K562 (cell line): ENCODE data around the gene RAB4B. TPM values are rescaled to one million over a fixed set of nuclear protein-coding genes. Genes with fewer than 3 reads are reported as not detected.

ENCODE experiments used
- COPS2 ChIP-seq: fragments of 450-650 bp; conservative IDR thresholded peaks from 2 replicates; pipeline ENCODE4 v1.6.1; 2016; ENCODE audit warnings: mild to moderate bottlenecking, moderate library complexity
- GTF2F1 ChIP-seq: IDR thresholded peaks from 2 replicates; pipeline ENCODE4 v1.6.1; 2011; ENCODE audit warnings: low read depth, low read length, improper control_type of control experiment
- KAT2B ChIP-seq: IDR thresholded peaks from one replicate; pipeline ENCODE4 v1.6.1; 2012; ENCODE audit warnings: low read depth, mild to moderate bottlenecking, control low read depth, inconsistent platforms, low read length, moderate library complexity
- PREB ChIP-seq: sonication (generic); formaldehyde crosslinking; IDR thresholded peaks from 2 replicates; pipeline ENCODE4 v1.8.1; 2023; ENCODE audit warnings: mild to moderate bottlenecking, missing genetic modification reagents
- REST ChIP-seq, 2 experiments: fragments of 450-650 bp; formaldehyde crosslinking in 1 of 2; IDR thresholded peaks; 2 replicates each; pipeline versions ENCODE4 v1.4.0 to v1.6.1; 2014 to 2020; ENCODE audit warnings: mild to moderate bottlenecking in 2 of 2, borderline replicate concordance in 1 of 2, low read depth in 1 of 2
- RHOXF2B ChIP-seq: fragments of 250-450 bp; sonication (Bioruptor Pico); conservative IDR thresholded peaks from 2 replicates; pipeline ENCODE4 v1.5.1; 2021
- SP2 ChIP-seq: IDR thresholded peaks from 2 replicates; pipeline ENCODE4 v1.6.1; 2011; ENCODE audit warnings: mild to moderate bottlenecking, low read depth, low read length, moderate library complexity; ENCODE audit not compliant: poor library complexity, severe bottlenecking; ENCODE audit errors: extremely low read depth
- USF1 ChIP-seq: sonication (generic); formaldehyde crosslinking; IDR thresholded peaks from 2 replicates; pipeline ENCODE4 v1.9.0; 2022; ENCODE audit warnings: mild to moderate bottlenecking, missing genetic modification reagents
- ZBTB17 ChIP-seq: fragments of 450-650 bp; formaldehyde crosslinking; IDR thresholded peaks from 2 replicates; pipeline ENCODE4 v1.4.0; 2020; ENCODE audit warnings: mild to moderate bottlenecking
- ZMIZ1 ChIP-seq, 2 experiments: fragments of 150-350 bp in 1 of 2; IDR thresholded peaks; 2 replicates each; pipeline ENCODE4 v1.6.1; 2012 to 2016; ENCODE audit warnings: low read depth in 2 of 2, low read length in 2 of 2, mild to moderate bottlenecking in 1 of 2, moderate library complexity in 1 of 2
- ZNF511 ChIP-seq: sonication (generic); formaldehyde crosslinking; IDR thresholded peaks from 2 replicates; pipeline ENCODE4 v1.8.0; 2022; ENCODE audit warnings: mild to moderate bottlenecking, missing genetic modification reagents
- polyA plus RNA-seq, 8 experiments: library from polyadenylated mRNA; depleted of rRNA in 4 of 8; stranded (reverse) in 5 of 8; unstranded in 3 of 8; fragments of >200 nt; fragmentation: Nextera tagmentation in 2 of 8; fragmentation: Illumina TruSeq in 1 of 8; extraction: Ambion mirVana in 2 of 8; extraction: Trizol in 1 of 8; gene quantifications; 2 replicates each; pipeline versions ENCODE4 v1.2.1 to v1.2.3, GENCODE V29; 2011 to 2014; ENCODE audit warnings: inconsistent platforms in 1 of 8, missing spikeins in 1 of 8
- total RNA-seq, 7 experiments: library from RNA; depleted of rRNA in 6 of 7; stranded (reverse); fragments of >200 nt in 6 of 7; fragmentation: Illumina TruSeq in 2 of 7; extraction: Trizol in 2 of 7; gene quantifications; 2 replicates each; pipeline versions ENCODE4 v1.2.1 to v1.2.3, GENCODE V29; 2011 to 2021; ENCODE audit warnings: low replicate concordance in 1 of 7

Gene RAB4B
- total and polyA plus RNA-seq, 9 of the 15 experiments (the other 6 are each of a cell fraction or from before 2014, with no cell fraction given) = 0.28 to 20.4 (median 9.0) TPM

- TF ChIP-seq GTF2F1 (no peak), KAT2B (no peak), ZMIZ1 (IDR thresholded peaks at IDR 0.05; ENCODE audit: low read depth in 2 of 2, low read length in 2 of 2) (no peak), USF1 (CRISPR knock-in tag) (0 out of 2 replicates have a peak, but pooled peaks have one; percentile 14), REST (IDR thresholded peaks at IDR 0.05; ENCODE audit: borderline replicate concordance) (no peak), REST (CRISPR knock-in tag; IDR thresholded peaks at IDR 0.05; ENCODE audit: low read depth) (no peak), PREB (CRISPR knock-in tag) (no peak), ZBTB17 (0 out of 2 replicates have a peak, but pooled peaks have one; percentile 22), COPS2 (no peak), ZNF511 (no peak), RHOXF2B (no peak), SP2 (no peak)
Measured at GRCh38 chr19:40801426-40802299, 23.6 kb downstream of the RAB4B start (continued).
